Measurements from ENCODE around the gene ZBTB49.
"Not testable (repeated sequence)": the region's sequence is repeated elsewhere in the genome, so short reads cannot be mapped to it uniquely, and the experiment has no call there.

Gene ZBTB49

GRCh38 chr4:4343038-4343437 is 53.0 kb downstream of the ZBTB49 start:
- no peak for TF ChIP-seq CTCF (IDR thresholded peaks at IDR 0.05; ENCODE audit: low read depth, low read length)
- no peak overlapping the region for H3K4me3 ChIP-seq (ENCODE audit: low read depth, low read length)

DNA sequence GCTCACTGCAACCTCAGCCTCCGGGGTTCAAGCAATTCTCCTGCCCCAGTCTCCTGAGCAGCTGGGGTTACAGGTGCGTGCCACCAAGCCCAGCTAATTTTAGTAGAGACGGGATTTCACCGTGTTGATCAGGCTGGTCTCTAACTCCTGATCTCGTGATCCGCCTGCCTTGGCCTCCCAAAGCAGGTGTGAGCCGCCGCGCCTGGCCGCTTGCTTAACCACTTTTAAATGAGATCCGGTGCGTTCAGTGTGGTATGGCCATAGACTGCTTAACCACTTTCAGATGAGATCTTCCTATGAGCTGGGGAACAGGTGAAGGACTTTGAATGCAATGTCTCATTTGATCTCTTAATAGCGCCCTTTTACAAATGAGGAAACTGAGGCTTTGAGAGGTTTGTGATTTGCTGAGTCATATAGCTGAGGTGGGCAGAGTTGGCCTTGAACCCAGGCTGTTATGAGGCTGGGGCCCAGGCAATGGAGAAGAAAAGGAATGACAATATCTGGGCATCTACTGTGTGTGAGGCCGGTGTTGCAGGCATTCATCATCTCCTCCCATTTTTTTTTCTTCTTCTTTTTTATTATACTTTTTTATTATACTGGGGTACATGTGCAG is 55.0 kb downstream of the ZBTB49 start:
- no peak for TF ChIP-seq CTCF (IDR thresholded peaks at IDR 0.05; ENCODE audit: low read depth, low read length)
- no peak overlapping the region for H3K4me3 ChIP-seq (ENCODE audit: low read depth, low read length)

- no peak for TF ChIP-seq CTCF (IDR thresholded peaks at IDR 0.05; ENCODE audit: low read depth, low read length)
- H3K4me3 ChIP-seq (ENCODE audit: low read depth, low read length), result no peak overlapping the region
Measured at GRCh38 chr4:4347585-4347984, 57.5 kb downstream of the ZBTB49 start.

DNA sequence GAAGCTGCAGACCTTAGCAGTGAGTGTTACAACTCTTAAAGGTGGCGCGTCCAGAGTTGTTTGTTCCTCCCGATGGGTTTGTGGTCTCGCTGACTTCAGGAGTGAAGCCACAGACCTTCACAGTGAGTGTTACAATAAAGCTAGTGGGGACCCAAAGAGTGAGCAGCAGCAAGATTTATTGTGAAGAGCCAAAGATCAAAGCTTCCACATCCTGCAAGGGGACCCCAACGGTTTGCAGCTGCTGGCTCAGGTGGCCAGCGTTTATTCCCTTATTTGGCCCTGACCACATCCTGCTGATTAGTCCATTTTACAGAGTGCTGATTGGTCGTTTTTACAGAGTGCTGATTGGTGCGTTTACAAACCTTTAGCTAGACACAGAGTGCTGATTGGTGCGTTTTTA is 58.5 kb downstream of the ZBTB49 start:
- not testable (repeated sequence) for H3K4me3 ChIP-seq (ENCODE audit: low read depth, low read length)

GRCh38 chr4:4349867-4350266 is 59.8 kb downstream of the ZBTB49 start:
- H3K4me3 ChIP-seq (ENCODE audit: low read depth, low read length), result no peak overlapping the region
- no peak for TF ChIP-seq CTCF (IDR thresholded peaks at IDR 0.05; ENCODE audit: low read depth, low read length)

GRCh38 chr4:4350909-4351308 is 60.9 kb downstream of the ZBTB49 start:
- no peak for TF ChIP-seq CTCF (IDR thresholded peaks at IDR 0.05; ENCODE audit: low read depth, low read length)
- H3K4me3 ChIP-seq (ENCODE audit: low read depth, low read length), result no peak overlapping the region

- no peak for TF ChIP-seq CTCF (IDR thresholded peaks at IDR 0.05; ENCODE audit: low read depth, low read length)
- no peak overlapping the region for H3K4me3 ChIP-seq (ENCODE audit: low read depth, low read length)
Measured at GRCh38 chr4:4355302-4355701, 65.3 kb downstream of the ZBTB49 start.
